WI38 (cell line): ENCODE measurements around the gene POU1F1.
"Not testable (repeated sequence)": the region's sequence is repeated elsewhere in the genome, so short reads cannot be mapped to it uniquely, and the experiment has no call there.

Experiments
- H3K4me3 ChIP-seq: 2 replicates; pipeline ENCODE4 v1.5.1; 2011; ENCODE audit warnings: low read depth, mild to moderate bottlenecking, control low read depth, low read length
- TF ChIP-seq, protein P1 (sequence below): IDR thresholded peaks from 2 replicates; pipeline ENCODE4 v1.5.1; 2012; ENCODE audit warnings: low read depth, mild to moderate bottlenecking, control low read depth, low read length

POU1F1 gene

DNA sequence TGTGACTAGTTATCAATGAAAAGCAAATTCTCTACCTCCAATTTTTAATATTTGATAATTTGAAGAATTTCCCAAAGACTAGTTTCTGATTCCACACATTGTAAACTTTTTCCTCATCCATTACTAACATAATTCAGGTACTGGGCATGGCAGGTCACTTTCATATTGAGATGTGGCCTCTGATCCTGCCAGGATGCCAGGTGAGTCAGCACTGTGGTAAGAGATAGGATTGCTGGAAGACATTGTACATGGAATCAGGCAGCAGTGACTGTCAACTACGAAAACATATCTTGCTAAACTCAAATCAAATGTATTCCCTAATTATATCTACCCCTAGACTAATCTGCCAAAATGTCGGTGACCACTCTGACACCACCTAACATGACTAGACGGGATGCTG is 33.2 kb upstream of the POU1F1 start:
- H3K4me3 ChIP-seq: no peak overlapping the region
- TF ChIP-seq, protein P1, sequence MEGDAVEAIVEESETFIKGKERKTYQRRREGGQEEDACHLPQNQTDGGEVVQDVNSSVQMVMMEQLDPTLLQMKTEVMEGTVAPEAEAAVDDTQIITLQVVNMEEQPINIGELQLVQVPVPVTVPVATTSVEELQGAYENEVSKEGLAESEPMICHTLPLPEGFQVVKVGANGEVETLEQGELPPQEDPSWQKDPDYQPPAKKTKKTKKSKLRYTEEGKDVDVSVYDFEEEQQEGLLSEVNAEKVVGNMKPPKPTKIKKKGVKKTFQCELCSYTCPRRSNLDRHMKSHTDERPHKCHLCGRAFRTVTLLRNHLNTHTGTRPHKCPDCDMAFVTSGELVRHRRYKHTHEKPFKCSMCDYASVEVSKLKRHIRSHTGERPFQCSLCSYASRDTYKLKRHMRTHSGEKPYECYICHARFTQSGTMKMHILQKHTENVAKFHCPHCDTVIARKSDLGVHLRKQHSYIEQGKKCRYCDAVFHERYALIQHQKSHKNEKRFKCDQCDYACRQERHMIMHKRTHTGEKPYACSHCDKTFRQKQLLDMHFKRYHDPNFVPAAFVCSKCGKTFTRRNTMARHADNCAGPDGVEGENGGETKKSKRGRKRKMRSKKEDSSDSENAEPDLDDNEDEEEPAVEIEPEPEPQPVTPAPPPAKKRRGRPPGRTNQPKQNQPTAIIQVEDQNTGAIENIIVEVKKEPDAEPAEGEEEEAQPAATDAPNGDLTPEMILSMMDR: no peak

DNA sequence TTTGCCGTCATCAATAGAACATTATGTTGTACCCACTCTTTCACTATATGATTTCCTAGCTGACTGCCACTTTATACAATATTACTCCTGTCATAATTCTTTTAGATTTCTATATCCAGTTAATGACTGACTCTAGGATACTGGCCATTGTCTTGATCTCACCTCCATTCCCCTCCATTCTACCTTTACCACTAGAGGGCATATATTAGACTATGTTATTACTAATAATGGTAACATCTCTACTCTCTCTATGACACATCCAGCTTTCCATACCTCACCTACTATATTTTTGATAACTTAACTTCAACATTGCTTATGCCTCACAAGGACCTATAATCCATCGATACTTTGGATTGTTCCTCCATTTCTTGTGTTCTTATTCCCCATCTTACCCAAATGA is 31.4 kb upstream of the POU1F1 start:
- no peak overlapping the region for H3K4me3 ChIP-seq
- TF ChIP-seq, protein P1: no peak; the same call in 1 of the 2 replicates

DNA sequence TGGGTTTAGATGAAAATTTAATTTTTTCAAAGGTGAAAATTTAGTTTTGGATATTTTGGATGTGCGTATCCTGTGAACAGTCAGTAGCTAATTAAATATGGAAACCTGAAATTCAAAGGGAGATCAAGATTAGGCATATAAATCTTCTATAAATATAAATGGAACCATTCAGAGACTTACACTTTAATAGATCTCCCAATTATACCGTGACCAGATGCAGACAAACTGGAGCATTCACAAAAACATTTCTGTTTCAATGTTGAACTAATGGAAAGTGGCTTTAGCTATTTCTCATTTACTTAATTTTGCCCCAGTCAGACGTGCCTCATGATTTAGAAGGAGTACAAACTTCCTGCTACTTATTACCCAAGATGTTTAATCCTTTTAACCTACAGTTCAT is 29.1 kb upstream of the POU1F1 start:
- H3K4me3 ChIP-seq: no peak overlapping the region
- TF ChIP-seq, protein P1: no peak

DNA sequence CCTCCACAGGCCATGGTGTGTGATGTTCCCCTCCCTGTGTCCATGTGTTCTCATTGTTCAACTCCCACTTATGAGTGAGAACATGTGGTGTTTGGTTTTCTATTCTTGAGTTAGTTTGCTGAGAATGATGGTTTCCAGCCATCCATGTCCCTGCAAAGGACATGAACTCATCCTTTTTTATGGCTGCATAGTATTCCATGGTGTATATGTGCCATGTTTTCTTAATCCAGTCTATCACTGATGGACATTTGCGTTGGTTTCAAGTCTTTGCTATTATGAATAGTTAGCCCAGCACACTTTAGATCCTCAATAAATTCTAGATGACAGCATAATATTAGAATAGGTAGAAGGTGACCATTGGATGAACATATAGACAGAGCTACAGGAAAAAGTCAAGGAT is 28.6 kb upstream of the POU1F1 start:
- H3K4me3 ChIP-seq: not testable (repeated sequence)

DNA sequence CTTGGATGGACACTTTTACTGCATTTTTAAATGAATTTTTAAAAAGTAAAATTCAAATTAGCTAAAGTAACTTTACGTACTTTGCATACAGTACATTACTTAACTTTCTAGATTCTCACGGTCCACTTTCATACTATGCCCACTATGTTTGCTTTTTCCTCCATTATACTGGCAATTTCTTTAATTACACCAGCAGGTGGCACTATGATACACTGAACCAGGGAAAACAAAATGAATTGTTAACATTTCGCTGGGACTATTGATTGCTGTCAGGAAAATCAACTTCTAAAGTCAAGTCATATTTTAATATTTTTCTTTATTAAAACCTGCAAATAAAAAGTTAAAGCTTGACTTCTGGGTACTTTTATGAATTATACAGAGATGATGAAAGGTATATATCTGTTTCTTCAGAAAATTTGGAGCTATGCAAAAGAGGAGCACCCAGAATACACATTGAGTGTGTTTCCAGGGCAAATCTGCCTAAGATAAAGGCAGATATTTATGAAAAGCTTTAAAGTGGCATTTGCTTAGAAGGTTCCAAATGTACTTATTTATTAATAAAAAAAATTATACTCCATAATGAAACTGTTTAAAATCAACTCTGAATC is 21.8 kb upstream of the POU1F1 start:
- H3K4me3 ChIP-seq: no peak overlapping the region
- TF ChIP-seq, protein P1: peak; percentile 39; the same call in 1 of the 2 replicates

DNA sequence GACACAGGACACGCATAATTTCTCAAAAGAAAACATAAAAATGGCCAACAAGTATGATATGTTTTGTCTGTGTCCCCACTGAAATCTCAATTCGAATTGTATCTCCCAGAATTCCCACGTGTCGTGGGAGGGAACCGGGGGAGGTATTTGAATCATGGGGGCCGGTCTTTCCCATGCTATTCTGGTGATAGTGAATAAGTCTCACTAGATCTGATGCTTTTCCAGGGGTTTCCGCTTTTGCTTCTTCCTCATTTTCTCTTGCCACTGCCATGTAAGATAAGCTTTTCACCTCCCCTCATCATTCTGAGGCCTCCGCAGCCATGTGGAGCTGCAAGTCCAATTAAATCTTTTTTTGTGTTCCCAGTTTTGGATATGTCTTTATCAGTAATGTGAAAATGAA is 12.1 kb upstream of the POU1F1 start:
- TF ChIP-seq, protein P1: no peak

DNA sequence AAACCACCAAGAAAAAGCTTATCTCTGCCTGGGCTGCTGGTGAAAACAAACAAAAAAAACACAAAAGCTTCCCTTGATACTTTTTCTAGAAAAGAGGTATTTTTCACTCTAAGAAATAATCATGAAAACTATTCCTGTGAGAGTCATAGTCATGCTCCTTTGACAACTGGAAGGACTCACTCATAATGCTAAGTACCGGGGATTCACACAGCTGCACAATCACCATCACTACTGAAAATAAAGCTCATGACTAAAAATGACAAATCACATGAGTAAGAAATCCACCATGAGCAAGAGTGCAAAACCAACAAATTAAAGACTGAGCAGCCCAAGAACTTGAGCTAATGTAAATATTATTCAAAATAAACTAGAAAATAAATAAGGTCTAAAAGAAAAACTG is 10.6 kb upstream of the POU1F1 start:
- H3K4me3 ChIP-seq: no peak overlapping the region
- TF ChIP-seq, protein P1: no peak

More for the DNA sequence above, 12.1 kb upstream of the POU1F1 start:
- no peak overlapping the region for H3K4me3 ChIP-seq
